Activated CD4-positive, alpha-beta T cell treated with anti-CD3 and anti-CD28 coated beads, Interleukin-2, amount 10 ng/mL, durations not matched to agents 24 days and 14 days (primary cell): Measurements from ENCODE around the gene ZNF521. TPM values are rescaled to one million over a fixed set of nuclear protein-coding genes. Genes with fewer than 3 reads are reported as not detected.

Experiments
- DNase-seq: peaks from one replicate; pipeline ENCODE4 v3.0.0; 2022
- H3K27ac Mint-ChIP-seq: one replicate; pipeline ENCODE4 v1.8.0; 2022; ENCODE audit warnings: mild to moderate bottlenecking, mixed read lengths
- H3K27me3 Mint-ChIP-seq: one replicate; pipeline ENCODE4 v1.8.0; 2022; ENCODE audit warnings: mixed read lengths
- H3K36me3 Mint-ChIP-seq: one replicate; pipeline ENCODE4 v1.8.0; 2022; ENCODE audit warnings: low read depth, mild to moderate bottlenecking, mixed read lengths
- H3K4me1 Mint-ChIP-seq: one replicate; pipeline ENCODE4 v1.8.0; 2021; ENCODE audit warnings: mixed read lengths
- H3K4me3 Mint-ChIP-seq: one replicate; pipeline ENCODE4 v1.8.0; 2022; ENCODE audit warnings: mild to moderate bottlenecking, moderate library complexity, mixed read lengths
- H3K9me3 Mint-ChIP-seq: one replicate; pipeline ENCODE4 v1.8.0; 2021; ENCODE audit warnings: mixed read lengths
- intact Hi-C: fragments of 100-400 bp; cut with micrococcal nuclease; formaldehyde crosslinking; loops from one replicate; pipeline ENCODE4 v1.15.1; 2023
- total RNA-seq: library from RNA; stranded (reverse); gene quantifications from 2 replicates; pipeline ENCODE4 v1.2.3, GENCODE V29; 2022

ZNF521 gene
- total RNA-seq, 1 donor from 2014 or later = not detected

GRCh38 chr18:25133879-25134278 is 218.1 kb downstream of the ZNF521 start:
- Mint-ChIP-seq H3K4me3 (no peak overlapping the region), H3K4me1 (no peaks in the 10 kb centered on the region), H3K36me3 (no peaks in the 10 kb centered on the region), H3K27me3 (no peaks in the 10 kb centered on the region), H3K27ac (no peak overlapping the region), H3K9me3 (no peaks in the 10 kb centered on the region)
- DNase-seq = no peak
- intact Hi-C loops = loop anchor here (10.0 kb wide), 1 partner anchor 61 kb away; no protein-coding TSS in a partner anchor

DNA sequence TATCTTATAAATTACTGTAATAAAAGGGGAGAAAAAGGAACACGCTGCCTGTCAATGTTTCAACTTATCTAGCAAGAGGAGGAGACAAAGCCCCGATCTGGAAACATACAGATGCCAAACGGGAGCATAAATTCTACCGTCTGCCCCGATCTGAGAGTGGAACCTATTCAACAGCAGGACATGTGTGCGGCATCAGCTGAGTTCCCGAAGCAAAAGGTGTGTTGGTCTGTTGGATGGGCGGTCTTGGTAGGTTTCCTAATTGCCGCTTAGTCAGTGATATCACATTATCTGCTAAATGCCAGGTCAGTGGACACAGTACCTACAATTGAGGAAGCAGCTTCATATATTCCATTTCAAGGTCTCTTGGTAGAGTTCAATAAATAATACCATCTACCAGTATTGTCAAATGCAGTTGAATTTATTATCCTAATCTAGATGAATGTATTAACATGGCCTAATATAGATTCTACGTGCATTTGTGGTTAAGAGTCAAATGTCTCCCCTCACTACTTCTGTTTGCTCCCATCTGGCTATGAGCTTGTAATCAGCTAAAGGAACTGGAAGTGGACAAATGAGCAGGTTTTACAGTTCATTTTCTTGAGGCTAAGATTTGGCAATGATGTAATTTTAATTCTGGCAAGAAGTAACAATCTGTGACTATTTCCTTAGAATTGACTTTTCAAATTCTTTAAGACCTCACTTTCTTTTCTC is 219.0 kb downstream of the ZNF521 start:
- Mint-ChIP-seq H3K4me1 (no peaks in the 10 kb centered on the region), H3K36me3 (no peaks in the 10 kb centered on the region), H3K9me3 (no peaks in the 10 kb centered on the region), H3K27me3 (no peaks in the 10 kb centered on the region), H3K4me3 (no peak overlapping the region), H3K27ac (no peak overlapping the region)
- intact Hi-C loops = loop anchor here (10.0 kb wide), 1 partner anchor 62 kb away; no protein-coding TSS in a partner anchor
- DNase-seq = no peak

GRCh38 chr18:25126751-25127150 is 225.2 kb downstream of the ZNF521 start:
- no peaks in the 10 kb centered on the region for H3K27me3 Mint-ChIP-seq
- H3K4me3 Mint-ChIP-seq = no peak overlapping the region
- H3K27ac Mint-ChIP-seq = no peak overlapping the region
- H3K4me1 Mint-ChIP-seq = no peaks in the 10 kb centered on the region
- intact Hi-C loops = no loop called here
- no peak for DNase-seq
- no peaks in the 10 kb centered on the region for H3K36me3 Mint-ChIP-seq
- H3K9me3 Mint-ChIP-seq = no peaks in the 10 kb centered on the region

GRCh38 chr18:25125680-25126079 is 226.3 kb downstream of the ZNF521 start:
- no peaks in the 10 kb centered on the region for H3K27me3 Mint-ChIP-seq
- no peaks in the 10 kb centered on the region for H3K9me3 Mint-ChIP-seq
- H3K36me3 Mint-ChIP-seq = no peaks in the 10 kb centered on the region
- DNase-seq = no peak
- intact Hi-C loops = no loop called here
- no peak overlapping the region for H3K27ac Mint-ChIP-seq
- H3K4me3 Mint-ChIP-seq = no peak overlapping the region
- no peaks in the 10 kb centered on the region for H3K4me1 Mint-ChIP-seq

- no peaks in the 10 kb centered on the region for H3K27me3 Mint-ChIP-seq
- H3K9me3 Mint-ChIP-seq = no peaks in the 10 kb centered on the region
- DNase-seq = no peak
- H3K27ac Mint-ChIP-seq = no peak overlapping the region
- no peak overlapping the region for H3K4me3 Mint-ChIP-seq
- H3K4me1 Mint-ChIP-seq = no peaks in the 10 kb centered on the region
- no peaks in the 10 kb centered on the region for H3K36me3 Mint-ChIP-seq
- intact Hi-C loops = no loop called here
These were observed 228.3 kb downstream of the ZNF521 start for GRCh38 chr18:25123438-25124232.

DNA sequence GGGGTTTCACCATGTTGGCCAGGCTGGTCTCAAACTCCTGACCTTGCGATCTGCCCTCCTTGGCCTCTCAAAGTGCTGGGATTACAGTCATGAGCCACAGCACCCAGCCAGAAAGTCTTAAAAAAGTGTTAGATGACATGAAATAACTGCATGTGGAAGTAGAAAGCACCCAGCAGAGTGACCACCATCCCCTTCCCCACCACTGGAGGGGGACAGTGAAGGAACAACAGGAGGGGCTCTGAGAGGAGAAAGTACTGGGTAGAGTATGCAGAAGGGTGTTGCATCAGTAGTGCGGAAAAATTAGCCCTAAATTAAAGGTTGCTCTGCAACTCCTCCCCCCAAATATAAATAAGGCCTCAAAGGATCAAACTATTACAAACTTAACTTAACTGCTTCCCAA is 230.5 kb downstream of the ZNF521 start:
- Mint-ChIP-seq H3K27me3 (no peaks in the 10 kb centered on the region), H3K4me1 (no peaks in the 10 kb centered on the region), H3K4me3 (no peak overlapping the region), H3K36me3 (no peaks in the 10 kb centered on the region), H3K27ac (no peak overlapping the region), H3K9me3 (no peaks in the 10 kb centered on the region)
- intact Hi-C loops = no loop called here
- DNase-seq = no peak

DNA sequence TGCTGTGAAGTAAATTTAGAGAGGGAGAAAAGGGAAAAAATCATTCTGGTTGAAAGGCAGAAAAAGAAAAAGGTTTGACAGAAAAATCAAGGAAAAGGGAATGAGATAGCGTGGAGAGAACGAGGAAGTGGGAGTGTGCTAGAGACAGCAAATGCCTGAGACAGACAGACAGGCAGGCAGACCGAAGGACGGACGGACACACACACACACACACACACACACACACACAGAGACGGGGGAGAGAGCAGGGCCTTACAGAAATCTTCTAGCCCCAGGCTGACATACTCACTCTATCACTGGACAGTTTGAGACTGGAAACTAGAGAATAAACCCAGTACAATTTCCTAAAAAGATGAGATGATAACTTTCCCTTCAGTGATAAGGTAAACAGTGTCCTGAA is 238.4 kb downstream of the ZNF521 start:
- H3K4me3 Mint-ChIP-seq = no peak overlapping the region
- no peaks in the 10 kb centered on the region for H3K9me3 Mint-ChIP-seq
- no peak overlapping the region for H3K27ac Mint-ChIP-seq
- DNase-seq = no peak
- H3K4me1 Mint-ChIP-seq = no peaks in the 10 kb centered on the region
- intact Hi-C loops = no loop called here
- no peaks in the 10 kb centered on the region for H3K36me3 Mint-ChIP-seq
- H3K27me3 Mint-ChIP-seq = no peaks in the 10 kb centered on the region

DNA sequence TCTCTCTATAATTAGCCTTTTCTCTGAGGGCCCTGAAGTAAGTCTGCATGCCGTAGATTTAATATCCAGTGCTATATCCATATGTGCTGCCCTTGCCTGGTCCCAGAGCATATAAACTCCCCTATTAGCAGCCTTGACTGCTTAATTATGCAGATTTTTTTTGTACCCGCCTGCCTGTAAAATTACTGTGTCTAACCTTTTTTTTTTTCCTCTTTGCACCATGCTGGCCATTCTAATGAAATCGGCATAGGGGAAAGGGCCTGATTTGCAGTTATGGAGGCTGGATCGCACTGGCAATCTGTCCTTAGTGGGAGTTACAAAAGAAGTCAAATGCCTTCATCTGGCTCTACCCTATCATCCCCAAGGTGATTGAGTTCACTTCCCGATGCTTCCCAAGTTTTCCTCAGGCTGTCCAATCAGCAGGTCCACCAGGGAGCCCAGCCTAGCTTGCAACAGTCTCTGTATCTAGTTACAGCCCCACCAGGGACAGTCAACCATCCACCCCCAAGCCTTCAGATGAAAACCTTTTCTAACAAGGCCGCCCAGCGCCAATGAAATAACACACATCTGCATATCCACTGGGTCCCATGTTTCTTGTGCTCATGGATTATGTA is 239.0 kb downstream of the ZNF521 start:
- no peak for DNase-seq
- H3K27ac Mint-ChIP-seq = no peak overlapping the region
- no peaks in the 10 kb centered on the region for H3K4me1 Mint-ChIP-seq
- intact Hi-C loops = no loop called here
- H3K9me3 Mint-ChIP-seq = no peaks in the 10 kb centered on the region
- no peak overlapping the region for H3K4me3 Mint-ChIP-seq
- no peaks in the 10 kb centered on the region for H3K27me3 Mint-ChIP-seq
- H3K36me3 Mint-ChIP-seq = no peaks in the 10 kb centered on the region

- Mint-ChIP-seq H3K36me3 (no peaks in the 10 kb centered on the region), H3K4me1 (no peaks in the 10 kb centered on the region), H3K27ac (no peak overlapping the region), H3K4me3 (no peak overlapping the region), H3K27me3 (no peaks in the 10 kb centered on the region), H3K9me3 (no peaks in the 10 kb centered on the region)
- intact Hi-C loops = no loop called here
- no peak for DNase-seq
These were observed 240.3 kb downstream of the ZNF521 start for GRCh38 chr18:25111377-25112288.

DNA sequence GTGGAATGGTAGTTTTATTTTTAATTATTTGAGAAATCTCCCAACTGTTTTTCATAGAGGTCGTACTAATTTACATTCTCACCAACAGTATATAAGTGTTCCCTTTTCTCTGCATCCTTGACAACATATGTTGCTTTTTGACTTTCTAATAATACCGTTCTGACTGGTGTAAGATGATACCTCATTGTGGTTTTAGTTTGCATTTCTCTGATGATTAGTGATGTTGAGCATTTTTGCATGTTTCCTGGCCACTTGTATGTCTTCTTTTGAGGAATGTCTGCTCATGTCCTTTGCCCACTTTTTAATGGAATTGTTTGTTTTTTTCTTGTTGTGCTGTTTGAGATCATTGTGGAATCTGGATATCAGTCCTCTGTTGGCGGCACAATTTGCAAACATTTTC is 242.5 kb downstream of the ZNF521 start:
- no peak overlapping the region for H3K27ac Mint-ChIP-seq
- no peaks in the 10 kb centered on the region for H3K4me1 Mint-ChIP-seq
- no peaks in the 10 kb centered on the region for H3K27me3 Mint-ChIP-seq
- no peaks in the 10 kb centered on the region for H3K36me3 Mint-ChIP-seq
- H3K4me3 Mint-ChIP-seq = no peak overlapping the region
- intact Hi-C loops = no loop called here
- no peaks in the 10 kb centered on the region for H3K9me3 Mint-ChIP-seq
- no peak for DNase-seq

DNA sequence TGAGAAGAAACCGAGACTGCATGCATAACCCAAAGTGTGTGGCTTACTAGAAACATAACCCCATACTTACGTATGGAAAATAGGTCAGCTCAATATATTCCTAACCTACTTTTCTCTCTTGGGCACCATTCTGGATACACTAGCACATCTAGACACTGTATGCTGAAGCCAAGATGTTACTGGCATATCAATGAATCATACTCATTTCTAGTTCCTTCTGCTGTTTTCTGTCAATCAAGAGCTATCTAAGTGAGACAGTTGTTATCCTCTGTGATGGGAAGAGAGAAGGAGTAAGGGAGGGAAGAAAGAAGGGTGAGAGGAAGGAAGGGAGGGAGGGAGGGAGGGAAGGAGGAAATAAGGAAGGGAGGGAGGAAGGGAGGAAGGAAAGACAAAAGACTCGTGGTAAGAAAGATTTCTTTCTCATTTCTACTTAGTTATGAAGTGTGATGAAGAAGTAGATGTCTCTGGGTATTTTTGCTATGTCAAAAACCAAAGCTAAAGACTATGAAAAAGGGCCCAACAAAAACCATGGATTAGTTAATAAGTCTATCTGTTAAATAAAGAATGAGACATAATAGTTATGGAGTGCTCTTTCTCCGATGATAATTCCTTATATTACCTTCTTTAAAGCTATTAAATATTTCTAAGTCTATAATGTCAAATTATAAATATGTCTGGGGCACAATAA is 248.4 kb downstream of the ZNF521 start:
- intact Hi-C loops = no loop called here
- H3K9me3 Mint-ChIP-seq = no peaks in the 10 kb centered on the region
- no peak overlapping the region for H3K4me3 Mint-ChIP-seq
- no peak for DNase-seq
- H3K36me3 Mint-ChIP-seq = no peaks in the 10 kb centered on the region
- H3K27me3 Mint-ChIP-seq = no peaks in the 10 kb centered on the region
- no peak overlapping the region for H3K27ac Mint-ChIP-seq
- no peaks in the 10 kb centered on the region for H3K4me1 Mint-ChIP-seq

- Mint-ChIP-seq H3K4me3 (no peak overlapping the region), H3K27me3 (no peaks in the 10 kb centered on the region), H3K4me1 (no peaks in the 10 kb centered on the region), H3K9me3 (no peaks in the 10 kb centered on the region), H3K27ac (no peak overlapping the region), H3K36me3 (no peaks in the 10 kb centered on the region)
- no peak for DNase-seq
- intact Hi-C loops = no loop called here
These were observed 249.3 kb downstream of the ZNF521 start for GRCh38 chr18:25102662-25103061.

- H3K27me3 Mint-ChIP-seq = no peaks in the 10 kb centered on the region
- no peak overlapping the region for H3K27ac Mint-ChIP-seq
- no peak for DNase-seq
- no peaks in the 10 kb centered on the region for H3K9me3 Mint-ChIP-seq
- H3K36me3 Mint-ChIP-seq = no peaks in the 10 kb centered on the region
- H3K4me1 Mint-ChIP-seq = no peaks in the 10 kb centered on the region
- no peak overlapping the region for H3K4me3 Mint-ChIP-seq
- intact Hi-C loops = no loop called here
These were observed 251.5 kb downstream of the ZNF521 start for GRCh38 chr18:25100418-25100817.
